ENCODE results near the gene BAG1.

The BAG1 gene

GRCh38 chr9:33239921-33240320 lies 24.6 kb downstream of the BAG1 start, which contains the start of gene SPINK4:
Gene SPINK4 (plus strand): TSS chr9:33240167. CDS start chr9:33240209, 42 bp downstream.
- DNase-seq: no peak

- no peak for DNase-seq
Observed at GRCh38 chr9:33236571-33236970, 27.9 kb downstream of the BAG1 start.

DNA sequence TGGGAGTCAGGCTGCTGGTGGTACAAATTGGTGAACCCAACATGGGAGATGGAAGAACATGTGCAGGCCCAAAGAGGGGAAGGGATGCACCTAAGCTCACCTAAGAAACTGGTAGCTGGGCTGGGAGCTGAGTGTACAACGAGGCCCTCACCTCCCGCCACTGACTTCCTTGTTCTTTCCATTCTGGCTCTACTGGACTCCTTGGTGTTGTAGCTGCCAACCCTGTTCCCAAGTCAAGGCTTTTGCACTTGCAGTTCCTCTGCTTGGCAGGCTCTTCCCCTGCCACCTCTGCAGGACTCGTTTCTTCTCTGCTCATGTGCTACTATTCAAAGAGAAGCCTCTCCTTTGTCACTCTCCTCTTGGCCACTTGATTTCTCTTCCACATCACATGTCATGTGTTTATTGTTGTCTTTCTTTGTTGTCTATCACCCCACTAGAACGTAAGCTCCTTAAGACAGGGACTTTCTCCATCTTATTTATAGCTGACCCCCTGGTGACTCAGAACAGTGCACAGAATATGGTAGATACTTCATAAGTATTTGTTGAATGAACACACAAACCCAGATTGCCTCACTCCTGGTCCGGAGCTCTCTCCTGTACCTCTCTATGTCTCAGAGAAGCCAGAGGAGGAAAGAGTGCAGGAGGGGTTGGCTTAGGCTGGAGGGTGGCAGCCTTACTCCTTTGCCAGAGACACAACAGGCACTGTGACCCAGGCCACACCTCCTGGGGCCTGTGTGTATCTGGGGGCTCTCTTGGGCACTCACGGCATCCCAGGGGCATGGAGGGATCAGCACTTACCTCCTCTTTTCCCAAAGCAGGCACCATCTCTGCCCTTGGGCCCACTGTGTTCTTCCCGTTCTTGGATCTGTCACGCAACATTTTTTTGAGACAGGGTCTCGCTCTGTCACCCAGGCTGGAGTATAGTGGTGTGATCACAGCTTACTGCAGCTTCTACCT lies 29.7 kb downstream of the BAG1 start:
- no peak for DNase-seq

GRCh38 chr9:33233626-33234342 lies 30.7 kb downstream of the BAG1 start:
- peak; percentile 71 for DNase-seq

- no peak for DNase-seq
Observed at GRCh38 chr9:33232815-33233214, 31.7 kb downstream of the BAG1 start.

GRCh38 chr9:33231623-33231942 lies 32.9 kb downstream of the BAG1 start:
- no peak for DNase-seq

DNA sequence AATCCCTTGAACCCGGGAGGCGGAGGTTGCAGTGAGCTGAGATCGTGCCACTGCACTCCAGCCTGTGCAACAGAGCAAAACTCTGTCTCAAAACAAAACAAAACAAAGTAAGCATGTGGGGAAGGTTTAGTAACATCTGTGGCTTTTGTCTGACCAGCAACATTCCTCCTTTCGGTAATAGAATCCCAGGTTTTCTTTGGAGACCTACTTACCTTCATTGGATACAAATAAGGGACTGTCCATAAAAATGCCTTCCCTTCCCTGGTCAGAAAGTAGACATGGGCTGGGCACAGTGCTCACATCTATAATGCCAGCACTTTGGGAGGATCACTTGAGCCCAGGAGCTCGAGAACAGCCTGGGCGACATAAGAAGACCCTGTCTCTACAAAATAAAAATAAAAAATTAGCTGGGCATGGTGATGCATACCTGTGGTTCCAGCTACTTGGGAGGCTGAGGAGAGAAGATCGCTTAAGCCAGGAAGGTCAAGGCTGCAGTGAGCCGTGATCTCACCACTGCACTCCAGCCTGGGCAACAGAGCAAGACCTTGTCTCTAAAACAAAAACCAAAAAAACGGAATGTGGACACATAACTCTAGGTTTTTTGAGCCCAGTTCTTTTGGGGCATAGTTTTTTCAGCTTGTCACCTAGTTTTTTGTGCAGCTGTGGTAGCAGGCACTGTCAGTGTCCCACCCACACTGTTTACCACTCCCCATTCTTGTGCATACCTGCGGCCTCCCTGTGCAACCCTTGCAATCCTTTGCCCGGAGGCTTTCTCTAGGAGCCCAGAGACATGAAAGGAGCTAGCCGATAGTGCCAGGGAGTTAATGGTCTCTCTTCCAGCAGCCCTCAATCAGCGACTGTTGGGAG lies 33.5 kb downstream of the BAG1 start:
- no peak for DNase-seq

- peak; percentile 16 for DNase-seq
Observed at GRCh38 chr9:33229359-33230114, 35.0 kb downstream of the BAG1 start.

- no peak for DNase-seq
Observed at GRCh38 chr9:33228606-33229005, 35.9 kb downstream of the BAG1 start.

DNA sequence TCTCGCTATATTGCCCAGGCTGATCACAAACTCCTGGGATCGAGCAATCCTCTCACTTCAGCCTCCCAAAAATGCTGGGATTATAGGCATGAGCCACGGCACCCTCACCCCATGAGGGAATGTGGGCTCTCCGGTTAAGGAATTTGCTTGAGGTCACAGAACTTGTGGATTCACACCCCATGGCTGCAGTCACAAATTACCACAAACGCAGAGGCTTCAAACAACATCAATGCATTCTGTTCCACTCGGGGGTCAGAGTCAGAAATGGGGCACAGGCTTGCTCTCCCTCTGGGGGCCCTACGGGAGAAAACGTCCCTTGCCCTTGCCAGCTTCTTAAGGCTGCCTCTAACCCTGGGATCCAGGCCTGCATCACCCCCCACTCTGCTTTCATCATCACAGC lies 36.8 kb downstream of the BAG1 start:
- no peak for DNase-seq

DNA sequence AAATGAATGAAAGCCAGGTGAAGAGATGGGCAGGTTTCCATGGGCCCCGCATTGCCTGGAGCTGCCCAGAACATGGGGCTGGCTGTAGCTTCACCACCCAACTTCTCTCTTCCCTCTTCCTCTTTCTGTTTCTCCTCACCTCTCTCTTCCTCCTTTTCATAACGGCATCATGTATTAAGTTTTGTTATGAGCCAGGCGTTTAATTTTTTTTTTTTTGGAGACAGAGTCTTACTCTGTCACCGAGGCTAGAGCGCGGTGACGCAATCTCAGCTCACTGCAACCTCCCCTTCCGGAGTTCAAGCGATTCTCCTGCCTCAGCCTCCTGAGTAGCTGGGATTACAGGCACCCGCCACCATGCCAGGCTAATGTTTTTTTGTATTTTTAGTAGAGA lies 37.5 kb downstream of the BAG1 start:
- DNase-seq: no peak

DNA sequence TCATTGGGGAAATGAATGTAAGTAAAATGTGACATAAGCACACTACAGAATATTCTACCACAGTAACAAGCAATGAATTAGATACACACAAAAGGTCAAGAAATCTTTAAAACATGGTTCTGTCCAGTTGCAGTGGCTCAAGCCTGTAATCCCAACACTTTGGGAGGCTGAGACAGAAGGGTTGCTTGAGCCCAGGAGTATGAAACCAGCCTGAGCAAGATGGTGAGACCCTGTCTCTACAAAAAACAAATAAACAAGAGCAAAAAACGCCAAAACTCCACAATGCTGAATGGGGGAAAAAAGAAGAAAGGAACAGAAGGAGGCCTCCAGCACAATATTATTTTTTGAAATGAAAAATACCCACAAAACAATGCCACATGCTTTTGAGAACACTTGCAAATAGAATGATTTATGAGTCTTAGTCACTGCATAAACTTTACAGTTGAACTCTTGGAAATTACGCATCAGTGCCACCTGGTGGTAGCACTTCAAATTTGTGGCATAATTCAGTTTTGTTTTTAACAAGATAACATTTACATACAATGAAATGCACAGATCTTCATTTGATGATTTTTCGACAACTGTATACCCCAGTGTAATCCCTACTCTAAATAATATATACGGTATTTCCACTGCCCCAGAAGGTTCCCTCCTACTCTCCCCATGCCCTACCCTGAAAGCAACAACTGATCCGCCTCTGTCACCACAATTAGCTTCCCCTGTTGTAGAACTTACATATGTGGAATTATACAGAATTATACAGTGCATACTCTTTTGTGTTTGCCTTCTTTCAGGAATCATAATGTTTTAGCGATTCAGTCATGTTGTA lies 39.0 kb downstream of the BAG1 start:
- DNase-seq: peak; percentile 46

DNA sequence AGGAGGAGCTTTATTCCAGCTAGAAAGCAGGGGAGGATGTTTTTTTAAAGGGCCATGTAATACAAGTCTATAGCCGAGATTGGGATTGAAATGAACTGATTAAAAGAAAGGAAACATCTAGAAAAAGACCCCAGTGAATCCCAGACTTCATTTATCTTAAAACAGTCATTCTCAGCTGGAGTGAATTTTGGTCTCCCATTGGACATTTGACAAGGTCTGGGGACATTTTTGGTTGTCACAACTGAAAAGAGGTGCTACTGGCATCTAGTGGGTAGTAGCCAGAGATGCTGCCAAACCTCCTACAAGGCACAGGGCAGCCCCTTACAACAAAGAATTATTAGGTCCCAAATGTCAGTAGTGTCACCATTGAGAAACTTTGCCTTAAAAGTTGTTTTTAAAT lies 40.8 kb downstream of the BAG1 start:
- DNase-seq: no peak

GRCh38 chr9:33222031-33222430 lies 42.5 kb downstream of the BAG1 start:
- no peak for DNase-seq

- DNase-seq: no peak
Observed at GRCh38 chr9:33221568-33221884, 43.0 kb downstream of the BAG1 start.

DNA sequence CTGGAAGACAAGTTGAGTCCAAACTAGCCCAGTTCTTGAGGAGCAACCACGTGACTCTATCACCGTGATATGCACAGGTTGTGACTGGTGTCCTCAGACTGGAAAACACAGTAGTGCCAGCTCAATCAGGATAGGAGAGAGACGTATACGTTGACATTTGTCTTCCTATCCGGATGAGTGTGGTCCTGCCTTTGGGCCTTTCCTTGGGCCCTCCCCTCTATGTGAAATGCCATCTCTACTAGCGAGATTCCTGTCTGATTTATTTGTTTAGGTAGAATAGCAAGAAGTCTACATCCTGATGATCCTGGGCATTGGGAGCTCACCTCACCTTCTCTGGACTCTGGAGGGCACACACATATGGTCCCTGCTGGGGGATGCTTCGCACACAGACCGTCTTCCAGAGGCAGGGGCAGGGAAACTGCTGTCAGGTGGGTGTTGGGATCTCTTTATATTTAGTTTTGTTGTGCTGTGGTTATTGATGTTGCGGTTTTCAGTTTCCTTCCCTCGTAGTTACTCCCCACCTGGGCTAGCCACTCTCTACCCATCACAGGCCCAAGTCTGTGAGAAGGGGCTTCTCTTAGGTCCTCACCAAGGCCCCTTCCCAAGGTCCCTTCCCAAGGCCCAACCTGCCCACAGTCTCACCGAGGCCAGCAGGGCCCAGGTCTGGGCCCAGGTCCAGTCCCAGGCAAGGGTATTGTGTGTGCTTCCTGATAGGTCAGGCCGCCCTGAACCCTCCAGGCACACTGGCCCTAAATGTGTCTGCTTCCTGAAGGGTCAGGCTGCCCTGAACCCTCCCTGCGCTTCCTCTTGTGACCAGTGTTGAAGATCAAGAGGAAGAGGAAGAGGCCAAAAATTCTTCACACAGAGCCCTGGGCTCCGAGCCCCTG lies 43.6 kb downstream of the BAG1 start:
- no peak for DNase-seq

- no peak for DNase-seq
Observed at GRCh38 chr9:33211695-33212393, 52.7 kb downstream of the BAG1 start.

DNA sequence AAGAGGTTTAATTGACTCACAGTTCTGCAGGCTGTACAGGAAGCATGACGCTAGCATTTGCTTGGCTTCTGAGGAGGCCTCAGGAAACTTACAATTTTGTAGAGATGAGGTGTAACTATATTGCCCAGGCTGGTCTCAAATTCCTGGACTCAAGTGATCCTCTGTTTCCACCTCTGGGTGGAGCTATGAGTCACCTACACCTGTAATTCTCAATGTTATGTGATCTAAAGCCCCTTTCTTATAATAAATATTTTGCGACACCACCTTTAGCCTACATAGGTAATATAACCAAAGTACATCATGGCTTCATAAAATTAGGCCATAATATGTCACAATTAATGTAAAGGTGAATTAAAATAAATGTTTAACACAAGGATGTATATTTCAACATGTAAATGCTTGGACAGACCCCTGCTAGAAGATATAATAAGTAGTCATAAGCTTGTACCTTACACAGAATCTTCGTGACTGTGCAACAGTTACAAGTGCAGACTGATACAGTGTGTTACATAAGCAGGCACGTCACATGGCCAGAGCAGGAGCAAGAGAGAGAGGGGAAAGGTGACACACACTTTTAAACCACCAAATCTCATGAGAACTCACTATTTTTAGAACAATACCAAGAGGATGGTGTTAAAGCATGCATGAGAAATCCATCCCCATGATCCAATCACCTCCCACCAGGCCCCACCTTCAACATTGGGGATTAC lies 54.3 kb downstream of the BAG1 start:
- no peak for DNase-seq

- DNase-seq: no peak
Observed at GRCh38 chr9:33209394-33209793, 55.1 kb downstream of the BAG1 start.

Measured in NCI-H1436 (cell line).